ENCODE results near the gene PLEKHA7.

The PLEKHA7 gene

DNA sequence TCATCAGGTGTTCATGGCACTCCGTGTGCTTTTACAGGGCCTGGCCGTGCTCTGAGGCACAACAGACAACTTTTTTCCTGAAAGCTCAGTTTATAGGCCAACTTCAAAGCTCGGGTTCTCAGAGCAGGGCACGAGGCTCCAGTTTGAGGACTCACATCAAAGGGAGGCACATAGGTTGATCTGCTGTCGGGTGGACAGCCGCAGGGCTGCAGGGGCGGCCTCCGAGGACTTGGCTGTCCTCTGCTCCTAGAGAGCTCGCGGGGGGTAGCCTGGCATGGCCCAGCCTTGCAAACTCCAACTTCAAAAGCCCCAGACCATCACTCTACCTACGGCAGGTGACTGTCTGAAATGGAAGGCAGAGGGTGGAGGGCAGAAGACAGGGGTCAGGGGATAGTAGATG lies 244.2 kb downstream of the PLEKHA7 start:
- Histone ChIP-seq H3K56ac (ENCODE audit: low read length) (no peak overlapping the region), H3K23ac (ENCODE audit: low read length) (no peak overlapping the region), H4K5ac (ENCODE audit: low read length) (no peak overlapping the region), H3K4me3 (ENCODE audit: low read length) (no peak overlapping the region), H3K9ac (ENCODE audit: low read length) (no peak overlapping the region), H4K8ac (ENCODE audit: low read depth, low read length) (no peak overlapping the region), H3K27ac (ENCODE audit: low read depth, low read length) (no peak overlapping the region), H2BK5ac (ENCODE audit: low read length) (no peak overlapping the region), H3K36me3 (ENCODE audit: control insufficient read depth, insufficient read depth, low read length) (no peaks in the 10 kb centered on the region), H3K18ac (ENCODE audit: low read length) (no peak overlapping the region), H3K79me1 (ENCODE audit: low read length) (no peaks in the 10 kb centered on the region), H3K4me1 (ENCODE audit: control insufficient read depth, low read depth, low read length) (no peaks in the 10 kb centered on the region), H2BK15ac (replicated peaks; ENCODE audit: low read depth) (no peak overlapping the region), H3K4ac (ENCODE audit: low read depth, low read length) (no peak overlapping the region), H3K79me2 (ENCODE audit: control insufficient read depth, insufficient read depth, low read length) (no peaks in the 10 kb centered on the region), H3K4me2 (ENCODE audit: low read length) (no peak overlapping the region), H2BK120ac (ENCODE audit: low read depth, low read length) (no peak overlapping the region), H3K27me3 (ENCODE audit: insufficient read depth, low read length, poor library complexity) (no peaks in the 10 kb centered on the region), H2AK5ac (ENCODE audit: low read length) (no peak overlapping the region)
- DNase-seq: no peak
- WGBS (ENCODE audit: extremely low coverage, insufficient coverage, low lambda C conversion rate): no CpG with 5 or more reads among the region's 11 CpGs

DNA sequence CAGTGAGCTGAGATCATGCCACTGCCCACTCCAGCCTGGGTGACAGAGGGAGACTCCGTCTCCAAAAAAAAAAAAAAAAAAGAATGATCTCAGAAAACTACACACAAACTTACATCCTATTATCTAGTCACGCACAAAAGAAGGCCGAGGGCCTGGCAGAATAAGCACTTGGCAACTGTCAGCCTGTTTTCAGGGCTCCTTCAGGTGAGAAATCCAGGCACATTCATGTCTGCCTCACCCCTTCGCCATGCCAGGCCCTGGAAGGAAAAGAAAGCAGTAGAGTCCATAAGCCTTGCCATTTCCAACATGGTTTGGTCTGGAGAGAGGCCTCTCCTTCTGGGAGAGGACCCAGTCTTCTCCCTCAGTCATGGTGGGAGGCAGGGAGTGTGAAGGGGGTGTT lies 244.8 kb downstream of the PLEKHA7 start:
- Histone ChIP-seq H3K4me3 (ENCODE audit: low read length) (no peak overlapping the region), H3K79me1 (ENCODE audit: low read length) (no peaks in the 10 kb centered on the region), H3K4me1 (ENCODE audit: control insufficient read depth, low read depth, low read length) (no peaks in the 10 kb centered on the region), H3K9ac (ENCODE audit: low read length) (no peak overlapping the region), H2BK5ac (ENCODE audit: low read length) (no peak overlapping the region), H4K8ac (ENCODE audit: low read depth, low read length) (no peak overlapping the region), H3K27me3 (ENCODE audit: insufficient read depth, low read length, poor library complexity) (no peaks in the 10 kb centered on the region), H2AK5ac (ENCODE audit: low read length) (no peak overlapping the region), H3K56ac (ENCODE audit: low read length) (no peak overlapping the region), H3K4ac (ENCODE audit: low read depth, low read length) (no peak overlapping the region), H3K18ac (ENCODE audit: low read length) (no peak overlapping the region), H3K36me3 (ENCODE audit: control insufficient read depth, insufficient read depth, low read length) (no peaks in the 10 kb centered on the region), H3K4me2 (ENCODE audit: low read length) (no peak overlapping the region), H2BK15ac (replicated peaks; ENCODE audit: low read depth) (no peak overlapping the region), H3K79me2 (ENCODE audit: control insufficient read depth, insufficient read depth, low read length) (no peaks in the 10 kb centered on the region), H4K5ac (ENCODE audit: low read length) (no peak overlapping the region), H3K23ac (ENCODE audit: low read length) (no peak overlapping the region), H3K27ac (ENCODE audit: low read depth, low read length) (no peak overlapping the region), H2BK120ac (ENCODE audit: low read depth, low read length) (no peak overlapping the region)
- no CpG with 5 or more reads among the region's 4 CpGs for WGBS (ENCODE audit: extremely low coverage, insufficient coverage, low lambda C conversion rate)
- no peak for DNase-seq

DNA sequence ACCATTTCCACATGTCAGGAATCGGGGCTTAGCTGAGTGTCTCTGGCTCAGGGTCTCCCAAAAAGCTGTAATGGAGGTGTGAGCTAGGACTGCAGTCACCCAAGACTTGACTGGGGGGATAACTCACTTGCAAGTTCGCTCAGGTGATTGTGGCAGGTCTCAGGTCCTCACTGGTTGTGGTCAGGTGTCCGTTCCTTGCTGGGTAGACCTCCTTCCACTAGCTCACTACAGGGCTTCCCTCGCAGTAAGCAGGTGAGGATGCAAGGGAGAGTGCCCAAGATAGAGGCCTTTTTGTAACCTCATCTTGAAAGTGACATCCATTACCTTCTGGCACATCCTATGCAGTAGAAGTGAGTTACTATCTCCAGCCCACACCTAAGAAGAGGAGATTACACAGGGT lies 246.3 kb downstream of the PLEKHA7 start:
- Histone ChIP-seq H3K23ac (ENCODE audit: low read length) (no peak overlapping the region), H3K18ac (ENCODE audit: low read length) (no peak overlapping the region), H2BK120ac (ENCODE audit: low read depth, low read length) (no peak overlapping the region), H3K36me3 (ENCODE audit: control insufficient read depth, insufficient read depth, low read length) (no peaks in the 10 kb centered on the region), H3K4me1 (ENCODE audit: control insufficient read depth, low read depth, low read length) (no peaks in the 10 kb centered on the region), H3K79me2 (ENCODE audit: control insufficient read depth, insufficient read depth, low read length) (no peaks in the 10 kb centered on the region), H4K8ac (ENCODE audit: low read depth, low read length) (no peak overlapping the region), H3K27ac (ENCODE audit: low read depth, low read length) (no peak overlapping the region), H2BK5ac (ENCODE audit: low read length) (no peak overlapping the region), H4K5ac (ENCODE audit: low read length) (no peak overlapping the region), H3K9ac (ENCODE audit: low read length) (no peak overlapping the region), H3K79me1 (ENCODE audit: low read length) (no peaks in the 10 kb centered on the region), H3K27me3 (ENCODE audit: insufficient read depth, low read length, poor library complexity) (no peaks in the 10 kb centered on the region), H2BK15ac (replicated peaks; ENCODE audit: low read depth) (no peak overlapping the region), H3K4me2 (ENCODE audit: low read length) (no peak overlapping the region), H3K4ac (ENCODE audit: low read depth, low read length) (no peak overlapping the region), H3K56ac (ENCODE audit: low read length) (no peak overlapping the region), H2AK5ac (ENCODE audit: low read length) (no peak overlapping the region), H3K4me3 (ENCODE audit: low read length) (no peak overlapping the region)
- no peak for DNase-seq
- no CpG with 5 or more reads among the region's 4 CpGs for WGBS (ENCODE audit: extremely low coverage, insufficient coverage, low lambda C conversion rate)

DNA sequence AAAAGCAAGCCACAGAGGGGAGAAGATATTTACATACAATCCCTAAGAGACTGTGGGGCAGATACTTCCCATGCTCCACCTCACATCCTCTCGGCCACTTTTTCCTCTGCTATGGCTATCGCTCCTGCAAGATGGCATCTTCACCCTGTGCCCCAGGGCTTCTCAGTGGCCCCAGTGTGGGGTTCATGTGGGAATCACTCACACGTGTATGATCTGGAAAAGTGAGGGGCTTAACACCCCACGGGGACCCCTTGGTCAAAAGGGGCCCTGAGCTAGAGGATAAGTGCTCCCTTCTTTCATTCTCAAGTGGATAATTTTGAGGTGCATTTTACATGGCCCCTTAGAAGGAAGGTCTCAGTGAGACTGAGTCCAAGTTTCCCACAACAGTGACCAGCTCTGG lies 247.1 kb downstream of the PLEKHA7 start:
- no peak overlapping the region for H2AK5ac ChIP-seq (ENCODE audit: low read length)
- no peak overlapping the region for H2BK120ac ChIP-seq (ENCODE audit: low read depth, low read length)
- no peak overlapping the region for H3K4me3 ChIP-seq (ENCODE audit: low read length)
- H3K4me1 ChIP-seq (ENCODE audit: control insufficient read depth, low read depth, low read length): no peaks in the 10 kb centered on the region
- no peak overlapping the region for H3K4me2 ChIP-seq (ENCODE audit: low read length)
- no peaks in the 10 kb centered on the region for H3K79me2 ChIP-seq (ENCODE audit: control insufficient read depth, insufficient read depth, low read length)
- H3K79me1 ChIP-seq (ENCODE audit: low read length): no peaks in the 10 kb centered on the region
- H2BK5ac ChIP-seq (ENCODE audit: low read length): no peak overlapping the region
- H3K27ac ChIP-seq (ENCODE audit: low read depth, low read length): no peak overlapping the region
- no CpG with 5 or more reads among the region's 4 CpGs for WGBS (ENCODE audit: extremely low coverage, insufficient coverage, low lambda C conversion rate)
- H4K5ac ChIP-seq (ENCODE audit: low read length): no peak overlapping the region
- no peaks in the 10 kb centered on the region for H3K27me3 ChIP-seq (ENCODE audit: insufficient read depth, low read length, poor library complexity)
- no peak overlapping the region for H3K9ac ChIP-seq (ENCODE audit: low read length)
- no peak overlapping the region for H4K8ac ChIP-seq (ENCODE audit: low read depth, low read length)
- H3K4ac ChIP-seq (ENCODE audit: low read depth, low read length): no peak overlapping the region
- H3K23ac ChIP-seq (ENCODE audit: low read length): no peak overlapping the region
- H3K36me3 ChIP-seq (ENCODE audit: control insufficient read depth, insufficient read depth, low read length): no peaks in the 10 kb centered on the region
- no peak overlapping the region for H2BK15ac ChIP-seq (replicated peaks; ENCODE audit: low read depth)
- DNase-seq: no peak
- no peak overlapping the region for H3K18ac ChIP-seq (ENCODE audit: low read length)
- no peak overlapping the region for H3K56ac ChIP-seq (ENCODE audit: low read length)

DNA sequence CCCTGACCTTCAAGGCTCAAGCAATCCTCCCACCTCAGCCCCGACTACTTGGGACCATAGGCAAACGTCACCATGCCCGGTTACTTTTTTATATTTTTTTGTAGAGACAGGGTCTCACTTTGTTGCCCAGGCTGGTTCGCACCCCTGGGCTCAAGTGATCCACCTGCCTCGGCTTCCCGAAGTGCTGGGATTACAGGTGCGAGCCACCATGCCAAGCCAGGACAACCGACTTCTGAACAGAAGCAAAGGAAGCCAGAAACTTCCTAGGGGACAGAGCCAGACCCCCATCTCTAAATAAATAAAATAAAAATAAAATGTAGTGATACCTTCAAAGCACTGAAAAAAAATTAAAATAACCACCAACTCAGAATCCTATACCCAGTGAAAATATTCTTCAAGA lies 249.3 kb downstream of the PLEKHA7 start:
- Histone ChIP-seq H3K36me3 (ENCODE audit: control insufficient read depth, insufficient read depth, low read length) (no peaks in the 10 kb centered on the region), H4K5ac (ENCODE audit: low read length) (no peak overlapping the region), H2BK5ac (ENCODE audit: low read length) (no peak overlapping the region), H2BK120ac (ENCODE audit: low read depth, low read length) (no peak overlapping the region), H3K79me1 (ENCODE audit: low read length) (no peaks in the 10 kb centered on the region), H3K27me3 (ENCODE audit: insufficient read depth, low read length, poor library complexity) (no peaks in the 10 kb centered on the region), H3K23ac (ENCODE audit: low read length) (no peak overlapping the region), H3K27ac (ENCODE audit: low read depth, low read length) (no peak overlapping the region), H3K56ac (ENCODE audit: low read length) (no peak overlapping the region), H4K8ac (ENCODE audit: low read depth, low read length) (no peak overlapping the region), H3K4ac (ENCODE audit: low read depth, low read length) (no peak overlapping the region), H3K4me3 (ENCODE audit: low read length) (no peak overlapping the region), H3K9ac (ENCODE audit: low read length) (no peak overlapping the region), H2AK5ac (ENCODE audit: low read length) (no peak overlapping the region), H3K79me2 (ENCODE audit: control insufficient read depth, insufficient read depth, low read length) (no peaks in the 10 kb centered on the region), H3K18ac (ENCODE audit: low read length) (no peak overlapping the region), H2BK15ac (replicated peaks; ENCODE audit: low read depth) (no peak overlapping the region), H3K4me2 (ENCODE audit: low read length) (no peak overlapping the region), H3K4me1 (ENCODE audit: control insufficient read depth, low read depth, low read length) (no peaks in the 10 kb centered on the region)
- no peak for DNase-seq
- no CpG with 5 or more reads among the region's 8 CpGs for WGBS (ENCODE audit: extremely low coverage, insufficient coverage, low lambda C conversion rate)

DNA sequence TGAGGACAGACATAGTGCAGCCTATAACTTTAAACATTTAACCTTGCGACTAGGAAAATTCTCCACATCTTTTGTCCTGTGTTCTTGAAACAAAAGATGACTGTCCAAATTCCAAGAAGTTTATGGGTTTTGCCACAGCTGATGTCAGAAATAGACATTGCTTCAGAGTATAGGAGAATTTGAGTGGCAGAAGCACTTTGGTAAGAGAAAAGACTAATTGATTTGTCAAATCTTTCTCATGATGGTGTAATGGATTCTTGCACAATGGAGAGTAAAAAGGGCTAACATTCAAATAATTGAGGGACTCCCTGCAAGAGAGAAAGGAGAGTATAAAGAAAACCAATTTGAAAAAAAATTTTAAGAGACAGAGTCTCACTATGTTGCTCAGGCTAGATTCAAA lies 250.5 kb downstream of the PLEKHA7 start:
- H3K56ac ChIP-seq (ENCODE audit: low read length): no peak overlapping the region
- H3K4me1 ChIP-seq (ENCODE audit: control insufficient read depth, low read depth, low read length): no peaks in the 10 kb centered on the region
- no peaks in the 10 kb centered on the region for H3K79me1 ChIP-seq (ENCODE audit: low read length)
- H3K79me2 ChIP-seq (ENCODE audit: control insufficient read depth, insufficient read depth, low read length): no peaks in the 10 kb centered on the region
- no peak overlapping the region for H2BK120ac ChIP-seq (ENCODE audit: low read depth, low read length)
- no peak overlapping the region for H4K5ac ChIP-seq (ENCODE audit: low read length)
- DNase-seq: no peak
- no peak overlapping the region for H2AK5ac ChIP-seq (ENCODE audit: low read length)
- H3K4ac ChIP-seq (ENCODE audit: low read depth, low read length): no peak overlapping the region
- H2BK5ac ChIP-seq (ENCODE audit: low read length): no peak overlapping the region
- no peak overlapping the region for H3K9ac ChIP-seq (ENCODE audit: low read length)
- H2BK15ac ChIP-seq (replicated peaks; ENCODE audit: low read depth): no peak overlapping the region
- no peaks in the 10 kb centered on the region for H3K36me3 ChIP-seq (ENCODE audit: control insufficient read depth, insufficient read depth, low read length)
- H3K27ac ChIP-seq (ENCODE audit: low read depth, low read length): no peak overlapping the region
- no peak overlapping the region for H3K4me2 ChIP-seq (ENCODE audit: low read length)
- no CpG with 5 or more reads among the region's 1 CpG for WGBS (ENCODE audit: extremely low coverage, insufficient coverage, low lambda C conversion rate)
- no peak overlapping the region for H3K23ac ChIP-seq (ENCODE audit: low read length)
- no peaks in the 10 kb centered on the region for H3K27me3 ChIP-seq (ENCODE audit: insufficient read depth, low read length, poor library complexity)
- no peak overlapping the region for H3K4me3 ChIP-seq (ENCODE audit: low read length)
- no peak overlapping the region for H4K8ac ChIP-seq (ENCODE audit: low read depth, low read length)
- no peak overlapping the region for H3K18ac ChIP-seq (ENCODE audit: low read length)
